Endothelial cell of umbilical vein (primary cell): ENCODE results near the gene FIG4.

Experiments
- EZH2 ChIP-seq: IDR thresholded peaks from 2 replicates; pipeline ENCODE4 v1.6.1; 2012; ENCODE audit warnings: borderline replicate concordance, low read depth, mild to moderate bottlenecking, moderate library complexity, low read length, inconsistent platforms; ENCODE audit not compliant: severe bottlenecking
- FOS ChIP-seq: IDR thresholded peaks from 2 replicates; pipeline ENCODE4 v1.6.1; 2011; ENCODE audit warnings: mild to moderate bottlenecking, low read length, moderate library complexity, borderline replicate concordance; ENCODE audit not compliant: insufficient read depth
- MYC ChIP-seq: IDR thresholded peaks from one replicate; pipeline ENCODE4 v1.6.1; 2011; ENCODE audit warnings: mild to moderate bottlenecking, low read depth, low read length
- POLR2A ChIP-seq: IDR thresholded peaks from 2 replicates; pipeline ENCODE4 v1.6.1; 2012; ENCODE audit warnings: low read depth, mild to moderate bottlenecking, control low read depth, low read length
- POLR2AphosphoS5 ChIP-seq: IDR thresholded peaks from 2 replicates; pipeline ENCODE4 v1.6.1; 2012; ENCODE audit warnings: low read depth, mild to moderate bottlenecking, control low read depth, low read length, moderate library complexity; ENCODE audit not compliant: insufficient read depth
- TF ChIP-seq, protein P1 (sequence below), 2 donors: IDR thresholded peaks; 1 replicate in 1 of 2; 2 replicates in 1 of 2; pipeline ENCODE4 v1.5.1; 2011; ENCODE audit warnings: low read length in 2 of 2, mild to moderate bottlenecking in 2 of 2, moderate library complexity in 2 of 2, control low read depth in 1 of 2, inconsistent platforms in 1 of 2, low read depth in 1 of 2; ENCODE audit not compliant: insufficient read depth in 1 of 2; ENCODE audit errors: extremely low read depth in 1 of 2
- TF ChIP-seq, protein P2 (sequence below): IDR thresholded peaks from 2 replicates; pipeline ENCODE4 v1.6.1; 2011; ENCODE audit not compliant: insufficient read depth, insufficient read length

DNA sequence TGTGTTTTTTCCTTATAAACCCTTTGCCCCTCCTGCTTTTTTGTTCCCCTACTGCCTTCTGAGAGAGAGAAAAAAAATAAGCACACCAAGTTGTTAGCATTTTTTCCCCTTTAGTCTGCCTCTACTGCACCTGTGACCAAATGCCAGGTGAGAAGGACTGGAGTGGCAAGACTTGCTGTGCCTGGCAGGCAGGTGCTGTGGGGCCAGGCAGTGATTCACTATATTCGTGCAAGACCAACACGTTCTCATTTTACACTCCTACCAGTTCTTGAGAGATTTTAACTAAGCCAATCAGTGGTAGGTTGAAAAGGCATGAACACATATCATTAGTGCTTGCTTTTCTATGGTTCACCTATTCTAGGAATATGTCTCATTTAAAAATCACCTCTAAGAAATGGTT lies 109.7 kb downstream of the FIG4 start:
- TF ChIP-seq, protein P1, sequence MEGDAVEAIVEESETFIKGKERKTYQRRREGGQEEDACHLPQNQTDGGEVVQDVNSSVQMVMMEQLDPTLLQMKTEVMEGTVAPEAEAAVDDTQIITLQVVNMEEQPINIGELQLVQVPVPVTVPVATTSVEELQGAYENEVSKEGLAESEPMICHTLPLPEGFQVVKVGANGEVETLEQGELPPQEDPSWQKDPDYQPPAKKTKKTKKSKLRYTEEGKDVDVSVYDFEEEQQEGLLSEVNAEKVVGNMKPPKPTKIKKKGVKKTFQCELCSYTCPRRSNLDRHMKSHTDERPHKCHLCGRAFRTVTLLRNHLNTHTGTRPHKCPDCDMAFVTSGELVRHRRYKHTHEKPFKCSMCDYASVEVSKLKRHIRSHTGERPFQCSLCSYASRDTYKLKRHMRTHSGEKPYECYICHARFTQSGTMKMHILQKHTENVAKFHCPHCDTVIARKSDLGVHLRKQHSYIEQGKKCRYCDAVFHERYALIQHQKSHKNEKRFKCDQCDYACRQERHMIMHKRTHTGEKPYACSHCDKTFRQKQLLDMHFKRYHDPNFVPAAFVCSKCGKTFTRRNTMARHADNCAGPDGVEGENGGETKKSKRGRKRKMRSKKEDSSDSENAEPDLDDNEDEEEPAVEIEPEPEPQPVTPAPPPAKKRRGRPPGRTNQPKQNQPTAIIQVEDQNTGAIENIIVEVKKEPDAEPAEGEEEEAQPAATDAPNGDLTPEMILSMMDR (IDR thresholded peaks at IDR 0.05; ENCODE audit: extremely low read depth in 1 of 2, insufficient read depth in 1 of 2, low read depth in 1 of 2, low read length in 2 of 2), result no peak
- TF ChIP-seq POLR2A (no peak), POLR2AphosphoS5 (no peak), EZH2 (no peak), MYC (no peak), FOS (no peak)
- TF ChIP-seq, protein P2, sequence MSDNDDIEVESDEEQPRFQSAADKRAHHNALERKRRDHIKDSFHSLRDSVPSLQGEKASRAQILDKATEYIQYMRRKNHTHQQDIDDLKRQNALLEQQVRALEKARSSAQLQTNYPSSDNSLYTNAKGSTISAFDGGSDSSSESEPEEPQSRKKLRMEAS, result no peak
